Esophagus muscularis mucosa (tissue), 4 donors: ENCODE measurements around the gene ZBTB46. TPM values are rescaled to one million over a fixed set of nuclear protein-coding genes. Genes with fewer than 3 reads are reported as not detected.
"Not testable (repeated sequence)": the region's sequence is repeated elsewhere in the genome, so short reads cannot be mapped to it uniquely, and the experiment has no call there.

Source experiments
- DNase-seq: peaks from one replicate; pipeline ENCODE4 v3.0.0-alpha.2; 2017; ENCODE audit errors: extremely low spot score
- H3K27ac ChIP-seq, 4 donors: fragments of 200-600 bp; sonication (generic); replicated peaks in 1 of 4; 1 replicate in 3 of 4; 2 replicates in 1 of 4; pipeline ENCODE4 v1.5.1; 2016 to 2019; ENCODE audit warnings: mild to moderate bottlenecking in 1 of 4
- H3K27me3 ChIP-seq, 4 donors: fragments of 200-600 bp; sonication (generic); one replicate each; pipeline versions ENCODE4 v1.5.1 to v1.6.0; 2016 to 2019
- H3K36me3 ChIP-seq, 4 donors: fragments of 200-600 bp; sonication (generic); one replicate each; pipeline ENCODE4 v1.5.1; 2016 to 2019
- H3K4me1 ChIP-seq, 4 donors: fragments of 200-600 bp; sonication (generic); one replicate each; pipeline ENCODE4 v1.5.1; 2016 to 2019
- H3K4me3 ChIP-seq, 4 donors: fragments of 200-600 bp; sonication (generic); 1 replicate in 2 of 4; 2 replicates in 2 of 4; pipeline ENCODE4 v1.5.1; 2016 to 2019; ENCODE audit warnings: mild to moderate bottlenecking in 4 of 4, moderate library complexity in 1 of 4
- H3K9me3 ChIP-seq, 4 donors: fragments of 200-600 bp; sonication (generic); 1 replicate in 3 of 4; 2 replicates in 1 of 4; pipeline ENCODE4 v1.5.1; 2016 to 2019
- CTCF ChIP-seq, 3 experiments: fragments of 200-600 bp in 2 of 3; fragments of 450-650 bp in 1 of 3; sonication (generic) in 2 of 3; IDR thresholded peaks; one replicate each; pipeline ENCODE4 v1.5.1; 2017 to 2019; ENCODE audit warnings: antibody characterized with exemption in 3 of 3, mild to moderate bottlenecking in 2 of 3, moderate library complexity in 1 of 3
- EP300 ChIP-seq: sonication (generic); formaldehyde crosslinking; IDR thresholded peaks from one replicate; pipeline ENCODE4 v1.6.1; 2017; ENCODE audit warnings: antibody characterized with exemption
- POLR2A ChIP-seq: fragments of 450-650 bp; IDR thresholded peaks from one replicate; pipeline ENCODE4 v1.6.1; 2017; ENCODE audit warnings: antibody characterized with exemption, moderate library complexity, mild to moderate bottlenecking, low read depth
- POLR2AphosphoS5 ChIP-seq, 2 donors: sonication (generic); formaldehyde crosslinking; IDR thresholded peaks; one replicate each; pipeline ENCODE4 v1.6.1; 2017; ENCODE audit warnings: antibody characterized with exemption in 2 of 2
- WGBS: methylation state at CpG from one replicate; pipeline ENCODE4 v1.1.5; 2018; 5-methylcytosine and 5-hydroxymethylcytosine counted together
- intact Hi-C: fragments of 100-400 bp; cut with DNase I; formaldehyde crosslinking; loops from one replicate; pipeline ENCODE4 v1.15.1; 2023
- total RNA-seq, 4 donors: library from RNA; depleted of rRNA; stranded (reverse); fragments of >200 nt; gene quantifications; one replicate each; pipeline versions ENCODE4 v1.1.0 to v1.2.1, GENCODE V29; 2016

Gene ZBTB46
- total RNA-seq, 4 donors from 2014 or later = 9.6 to 22.8 (median 13.8) TPM

DNA sequence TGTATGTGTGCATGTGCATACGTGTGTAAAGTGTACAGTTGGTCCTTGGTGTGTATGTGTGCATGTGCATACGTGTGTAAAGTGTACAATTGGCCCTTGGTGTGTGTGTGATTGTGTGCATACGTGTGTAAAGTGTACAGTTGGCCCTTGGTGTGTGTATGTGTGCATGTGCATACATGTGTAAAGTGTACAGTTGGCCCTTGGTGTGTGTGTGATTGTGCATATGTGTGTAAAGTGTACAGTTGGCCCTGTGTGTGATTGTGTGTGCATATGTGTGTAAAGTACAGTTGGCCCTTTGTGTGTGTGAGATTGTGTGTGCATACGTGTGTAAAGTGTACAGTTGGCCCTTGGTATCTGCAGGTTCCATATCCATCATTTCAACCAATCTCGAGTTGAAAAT is 99.7 kb downstream of the ZBTB46 start:
- Histone ChIP-seq H3K4me3 (no peak overlapping the region), H3K27ac (no peak overlapping the region), H3K4me1 (peaks cover 0 to 7% (median 3%) of the 10 kb centered on the region in 4 donors), H3K9me3 (no peaks in the 10 kb centered on the region), H3K27me3 (no peaks in the 10 kb centered on the region), H3K36me3 (peaks cover 23 to 46% (median 44%) of the 10 kb centered on the region in 4 donors)
- no peak for DNase-seq
- WGBS = 76% methylated on average over 5 of the region's 5 CpGs
- intact Hi-C loops = no loop called here
- TF ChIP-seq POLR2AphosphoS5 (IDR thresholded peaks at IDR 0.05) (no peak), EP300 (no peak), CTCF (IDR thresholded peaks at IDR 0.05) (no peak), POLR2A (no peak)

DNA sequence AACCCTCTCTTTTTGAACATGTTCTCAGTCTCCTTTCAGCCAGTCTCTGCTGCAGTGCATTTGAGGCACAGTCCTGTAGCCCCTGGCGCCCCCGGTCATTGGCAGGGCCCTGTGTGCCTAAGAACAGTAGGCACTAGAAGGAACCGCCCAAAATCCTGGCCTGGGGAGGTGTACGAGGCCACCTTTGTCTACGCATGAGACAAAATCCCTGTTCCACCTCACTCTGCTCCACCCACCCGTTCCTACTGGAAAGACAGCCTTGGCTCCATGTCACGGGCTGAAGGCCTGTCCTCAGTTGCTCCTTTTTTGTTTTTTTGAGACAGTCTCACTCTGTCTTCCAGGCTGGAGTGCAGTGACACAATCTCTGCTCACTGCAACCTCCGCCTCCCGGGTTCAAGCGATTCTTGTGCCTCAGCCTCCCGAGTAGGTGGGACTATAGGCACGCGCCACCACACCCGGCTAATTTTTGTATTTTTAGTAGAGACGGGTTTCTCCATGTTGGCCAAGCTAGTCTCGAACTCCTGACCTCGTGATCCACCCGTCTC is 100.8 kb downstream of the ZBTB46 start:
- H3K27me3 ChIP-seq, H3K4me1 ChIP-seq, DNase-seq, H3K27ac ChIP-seq, intact Hi-C loops, H3K4me3 ChIP-seq, H3K9me3 ChIP-seq: not testable (repeated sequence)
- H3K36me3 ChIP-seq = peaks cover 21 to 40% (median 34%) of the 10 kb centered on the region in 4 donors
- WGBS = 93% methylated on average over 18 of the region's 18 CpGs

DNA sequence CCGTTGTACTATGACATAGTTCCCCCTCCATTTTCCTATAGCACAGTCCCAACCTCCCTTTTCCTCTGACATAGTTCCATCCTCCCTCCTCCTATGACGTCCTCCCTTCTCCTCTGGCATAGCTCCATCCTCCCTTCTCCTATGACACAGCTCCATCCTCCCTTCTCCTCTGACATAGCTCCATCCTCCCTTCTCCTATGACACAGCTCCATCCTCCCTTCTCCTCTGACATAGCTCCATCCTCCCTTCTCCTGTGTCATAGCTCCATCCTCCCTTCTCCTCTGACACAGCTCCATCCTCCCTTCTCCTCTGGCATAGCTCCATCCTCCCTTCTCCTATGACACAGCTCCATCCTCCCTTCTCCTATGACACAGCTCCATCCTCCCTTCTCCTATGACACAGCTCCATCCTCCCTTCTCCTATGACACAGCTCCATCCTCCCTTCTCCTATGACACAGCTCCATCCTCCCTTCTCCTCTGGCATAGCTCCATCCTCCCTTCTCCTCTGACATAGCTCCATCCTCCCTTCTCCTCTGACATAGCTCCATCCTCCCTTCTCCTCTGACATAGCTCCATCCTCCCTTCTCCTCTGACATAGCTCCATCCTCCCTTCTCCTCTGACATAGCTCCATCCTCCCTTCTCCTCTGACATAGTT is 108.0 kb downstream of the ZBTB46 start:
- peaks cover 7 to 63% (median 34%) of the 10 kb centered on the region in 4 donors for H3K36me3 ChIP-seq
- H3K4me3 ChIP-seq, DNase-seq, H3K27me3 ChIP-seq, intact Hi-C loops, H3K27ac ChIP-seq, H3K4me1 ChIP-seq: not testable (repeated sequence)
- H3K9me3 ChIP-seq = peaks cover 0 to 27% (median 19%) of the 10 kb centered on the region in 4 donors
- WGBS = 83% methylated on average over 2 of the region's 2 CpGs

- Histone ChIP-seq H3K27ac (no peak overlapping the region), H3K9me3 (peaks cover 0 to 28% (median 14%) of the 10 kb centered on the region in 4 donors), H3K4me3 (no peak overlapping the region), H3K27me3 (no peaks in the 10 kb centered on the region), H3K4me1 (no peaks in the 10 kb centered on the region), H3K36me3 (peaks cover 13 to 91% (median 65%) of the 10 kb centered on the region in 4 donors)
- TF ChIP-seq CTCF (IDR thresholded peaks at IDR 0.05) (no peak), EP300 (no peak), POLR2A (no peak), POLR2AphosphoS5 (IDR thresholded peaks at IDR 0.05) (no peak)
- 96% methylated on average over 2 of the region's 2 CpGs for WGBS
- intact Hi-C loops = no loop called here
- no peak for DNase-seq
These were observed 112.1 kb downstream of the ZBTB46 start for GRCh38 chr20:63718996-63719395.

DNA sequence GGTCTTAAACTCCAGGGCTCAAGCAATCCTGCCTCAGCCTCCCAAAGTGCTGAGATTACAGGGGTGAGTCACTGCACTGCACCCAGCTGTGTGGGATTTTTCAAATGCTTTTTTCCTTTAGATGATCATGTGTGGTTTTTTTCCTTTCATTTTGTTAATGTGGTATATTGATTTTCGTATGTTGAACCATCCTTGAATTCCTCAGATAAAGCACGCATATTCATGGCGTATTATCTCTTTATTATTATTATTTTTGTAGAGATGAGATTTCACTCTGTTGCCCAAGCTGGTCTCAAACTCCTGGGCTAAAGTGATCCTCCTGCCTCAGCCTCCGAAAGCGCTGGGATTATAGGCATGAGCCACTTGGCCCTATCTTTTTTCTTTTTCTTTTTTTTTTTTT is 116.2 kb downstream of the ZBTB46 start:
- Histone ChIP-seq H3K36me3 (peaks cover 28 to 94% (median 72%) of the 10 kb centered on the region in 4 donors), H3K9me3 (peaks cover 0 to 28% (median 14%) of the 10 kb centered on the region in 4 donors), H3K4me1 (peaks cover 2 to 10% (median 5%) of the 10 kb centered on the region in 4 donors), H3K27ac (no peak overlapping the region), H3K27me3 (no peaks in the 10 kb centered on the region), H3K4me3 (no peak overlapping the region)
- no peak for TF ChIP-seq POLR2AphosphoS5 (IDR thresholded peaks at IDR 0.05)
- no peak for TF ChIP-seq EP300
- no peak for TF ChIP-seq CTCF (IDR thresholded peaks at IDR 0.05)
- TF ChIP-seq POLR2A = no peak
- DNase-seq = no peak
- intact Hi-C loops = no loop called here
- WGBS = 99% methylated on average over 5 of the region's 5 CpGs
